Femur (tissue), 1 donor: ENCODE data around the gene CCSER1.
"Not testable (repeated sequence)": the region's sequence is repeated elsewhere in the genome, so short reads cannot be mapped to it uniquely, and the experiment has no call there.

ENCODE experiments used
- DNase-seq: peaks from one replicate; pipeline ENCODE4 v3.0.0-alpha.2; 2017

The CCSER1 gene

GRCh38 chr4:90733211-90733610 is 606.0 kb downstream of the CCSER1 start:
- no peak for DNase-seq

GRCh38 chr4:90745176-90745575 is 618.0 kb downstream of the CCSER1 start:
- no peak for DNase-seq

DNA sequence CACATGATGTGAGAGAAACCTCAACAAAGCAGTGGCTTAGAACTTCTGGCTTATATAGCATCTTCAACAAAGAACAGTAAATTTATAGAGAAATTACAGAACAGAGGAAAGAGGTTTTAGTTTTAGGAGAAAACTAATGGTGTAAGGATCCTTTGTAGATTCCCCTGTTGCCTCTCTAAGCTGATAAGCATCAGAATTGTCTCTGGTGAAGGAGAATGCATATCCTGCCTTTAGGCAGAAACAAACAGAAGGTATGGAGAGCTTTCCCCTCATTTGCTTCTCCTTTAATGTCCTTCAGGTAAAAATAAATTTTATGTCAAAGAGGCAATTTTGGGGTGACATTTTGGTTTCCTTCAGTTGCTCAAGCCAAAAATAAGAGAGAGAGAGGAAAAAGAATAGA is 625.9 kb downstream of the CCSER1 start:
- DNase-seq: no peak

DNA sequence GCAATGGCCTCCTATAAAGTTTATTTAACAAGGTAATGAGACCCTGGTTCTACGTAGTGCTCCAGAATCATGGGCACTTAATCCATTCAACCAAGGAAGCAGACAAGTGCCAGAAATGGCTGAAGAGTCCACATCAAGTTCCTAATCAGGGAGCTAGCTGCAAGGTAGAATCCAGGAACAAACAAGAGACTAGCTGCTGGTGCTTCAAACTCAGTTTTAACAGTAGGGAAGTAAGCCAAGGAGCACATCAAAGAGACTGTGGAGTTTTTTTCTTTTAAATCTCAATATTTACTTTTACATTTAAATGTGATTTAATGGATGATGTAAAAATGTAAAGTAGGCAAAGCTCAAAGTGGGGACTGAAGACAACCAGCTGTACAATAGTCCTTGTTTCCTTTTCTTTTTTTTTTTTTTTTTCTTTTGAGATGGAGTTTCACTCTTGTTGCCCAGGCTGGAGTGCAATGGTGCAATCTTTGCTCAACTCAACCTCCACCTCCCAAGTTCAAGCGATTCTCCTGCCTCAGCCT is 630.4 kb downstream of the CCSER1 start:
- no peak for DNase-seq

GRCh38 chr4:90760059-90760458 is 632.9 kb downstream of the CCSER1 start:
- no peak for DNase-seq

- no peak for DNase-seq
These were observed 639.6 kb downstream of the CCSER1 start for GRCh38 chr4:90766837-90767236.

DNA sequence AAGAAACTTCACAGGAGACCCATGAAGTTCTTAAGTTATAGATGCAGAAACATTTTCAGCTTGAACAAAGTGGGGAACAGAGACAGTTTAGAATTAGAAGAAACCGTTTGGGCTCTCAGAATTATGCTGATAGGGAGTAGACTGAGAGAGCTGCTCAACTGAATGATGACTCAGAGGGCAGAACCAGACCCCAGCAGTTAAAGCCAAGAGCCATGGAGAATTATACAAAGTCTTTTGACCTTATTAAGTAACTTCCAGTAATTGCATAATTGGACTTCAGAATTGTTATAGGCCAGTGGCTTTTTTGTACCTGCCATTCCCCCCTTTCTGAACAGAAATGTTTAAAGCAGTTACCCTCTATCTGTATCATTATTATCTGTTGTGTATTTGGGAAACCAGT is 642.1 kb downstream of the CCSER1 start:
- no peak for DNase-seq

DNA sequence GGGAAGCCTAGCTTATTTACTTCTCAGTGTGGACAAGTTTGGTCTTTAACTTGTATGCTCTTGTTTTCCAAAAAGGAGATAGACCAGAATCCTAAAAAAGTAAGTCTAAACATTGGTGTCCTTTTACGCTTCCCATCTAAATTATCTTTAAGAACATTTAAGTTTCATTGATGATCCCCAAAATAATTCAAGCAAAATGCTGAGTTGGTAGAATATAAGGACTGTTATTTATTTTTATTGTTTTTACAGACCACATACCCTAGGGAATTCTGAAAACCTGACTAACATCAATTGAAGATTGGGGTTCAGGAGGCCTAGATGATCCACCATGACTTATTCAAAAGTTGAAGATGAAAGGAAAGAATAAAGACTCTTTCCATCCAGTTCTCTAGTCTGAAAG is 653.0 kb downstream of the CCSER1 start:
- DNase-seq: no peak

DNA sequence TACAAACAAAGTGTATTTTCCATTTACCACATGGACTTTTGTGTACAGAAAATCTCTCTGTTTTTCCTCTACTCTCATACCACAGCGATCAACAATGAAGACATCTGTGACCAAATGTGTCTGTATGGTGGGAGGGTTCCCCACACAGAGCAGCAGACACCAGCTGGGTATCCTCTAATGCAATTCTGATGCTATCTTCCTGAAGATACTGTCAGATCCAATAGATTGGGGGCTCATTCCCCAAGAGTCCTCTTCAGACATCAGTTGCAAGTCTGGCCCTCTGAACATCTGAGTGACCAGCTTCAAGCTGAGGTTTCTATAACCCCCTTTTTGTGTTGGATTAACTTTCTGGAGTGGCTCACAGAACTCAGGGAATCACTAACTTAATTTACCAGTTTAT is 659.4 kb downstream of the CCSER1 start:
- no peak for DNase-seq

- no peak for DNase-seq
These were observed 665.5 kb downstream of the CCSER1 start for GRCh38 chr4:90792696-90793095.

- no peak for DNase-seq
These were observed 671.8 kb downstream of the CCSER1 start for GRCh38 chr4:90798948-90799347.

GRCh38 chr4:90799895-90800294 is 672.7 kb downstream of the CCSER1 start:
- no peak for DNase-seq

- DNase-seq: no peak
These were observed 688.4 kb downstream of the CCSER1 start for GRCh38 chr4:90815569-90815968.

DNA sequence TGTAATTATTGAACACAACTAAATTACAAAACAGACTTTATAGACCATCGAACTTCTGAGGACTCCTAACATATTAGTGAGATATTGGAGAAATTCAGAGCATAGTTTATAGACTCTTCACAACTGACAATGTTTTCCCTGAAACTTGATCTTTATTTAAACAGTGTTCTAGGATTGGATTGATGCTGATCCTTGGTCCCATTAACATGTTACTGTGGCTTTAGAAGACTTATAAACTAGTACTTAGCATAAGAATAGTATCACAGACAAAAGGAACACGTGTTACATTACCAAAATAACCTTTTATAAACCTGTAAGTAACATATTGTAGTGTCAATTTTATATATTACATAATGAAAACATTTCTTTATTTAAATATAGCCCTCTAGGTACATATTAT is 689.6 kb downstream of the CCSER1 start:
- DNase-seq: no peak

GRCh38 chr4:90824266-90825150 is 697.3 kb downstream of the CCSER1 start:
- DNase-seq: no peak

GRCh38 chr4:90825849-90826248 is 698.7 kb downstream of the CCSER1 start:
- no peak for DNase-seq

- no peak for DNase-seq
These were observed 706.5 kb downstream of the CCSER1 start for GRCh38 chr4:90833706-90834105.

GRCh38 chr4:90837241-90837640 is 710.0 kb downstream of the CCSER1 start:
- no peak for DNase-seq

GRCh38 chr4:90838859-90839258 is 711.7 kb downstream of the CCSER1 start:
- DNase-seq: not testable (repeated sequence)

- no peak for DNase-seq
These were observed 713.1 kb downstream of the CCSER1 start for GRCh38 chr4:90840291-90840690.

DNA sequence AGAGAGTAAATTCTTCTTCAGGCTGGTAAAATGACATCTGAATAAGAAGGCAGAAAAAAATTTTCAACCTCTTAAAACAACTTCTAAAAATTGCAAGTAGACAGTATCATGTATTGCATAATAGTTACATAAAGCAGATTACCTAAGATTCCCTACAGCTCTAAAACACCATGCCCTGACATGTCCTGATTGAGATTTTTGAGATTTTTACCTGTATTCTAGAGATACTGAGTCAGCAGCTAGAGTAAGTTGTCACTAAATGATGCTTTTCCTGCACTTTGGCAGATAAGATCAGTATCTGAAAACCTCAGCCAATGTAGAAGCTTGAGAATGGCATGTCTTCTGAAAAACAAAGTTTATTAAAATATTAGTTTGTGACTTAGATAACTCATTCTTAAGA is 713.6 kb downstream of the CCSER1 start:
- DNase-seq: no peak

- DNase-seq: no peak
These were observed 714.5 kb downstream of the CCSER1 start for GRCh38 chr4:90841676-90842075.

DNA sequence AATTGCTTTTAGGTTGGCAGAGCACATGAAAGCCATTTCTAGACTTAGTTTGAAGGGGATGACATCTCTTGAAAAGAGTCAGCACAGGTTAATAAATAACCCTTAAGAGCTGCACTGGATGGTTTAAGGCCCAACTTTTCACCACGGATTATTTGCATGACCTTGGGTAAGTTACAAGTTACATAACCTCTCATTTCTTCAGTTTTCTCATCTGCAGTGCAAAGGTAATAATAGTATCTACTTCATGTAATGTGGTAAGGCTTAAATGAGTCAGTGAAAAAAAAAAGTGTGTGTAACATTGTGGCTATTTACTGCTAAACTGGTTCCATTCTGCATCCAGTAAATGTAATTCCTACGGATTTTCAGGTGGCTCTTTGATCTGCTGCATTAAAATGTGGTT is 715.8 kb downstream of the CCSER1 start:
- no peak for DNase-seq

DNA sequence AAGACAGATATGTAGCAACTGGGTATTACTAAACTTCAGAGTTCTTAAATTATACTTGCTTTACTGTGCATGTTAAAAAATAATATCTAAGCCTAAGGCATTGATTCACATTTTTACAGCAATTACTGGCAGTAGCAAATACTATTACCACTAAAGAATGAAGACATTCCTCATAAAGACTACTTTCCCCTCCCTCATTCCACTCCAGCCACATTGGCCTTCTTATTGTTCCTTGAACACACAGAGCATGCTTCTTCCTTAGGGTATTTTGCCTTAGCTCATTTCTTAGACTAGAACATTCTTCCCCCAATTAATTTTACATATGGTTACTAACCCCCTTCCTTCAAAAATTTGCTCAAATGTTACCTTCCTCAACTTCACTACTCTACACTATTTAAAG is 717.0 kb downstream of the CCSER1 start:
- DNase-seq: no peak

DNA sequence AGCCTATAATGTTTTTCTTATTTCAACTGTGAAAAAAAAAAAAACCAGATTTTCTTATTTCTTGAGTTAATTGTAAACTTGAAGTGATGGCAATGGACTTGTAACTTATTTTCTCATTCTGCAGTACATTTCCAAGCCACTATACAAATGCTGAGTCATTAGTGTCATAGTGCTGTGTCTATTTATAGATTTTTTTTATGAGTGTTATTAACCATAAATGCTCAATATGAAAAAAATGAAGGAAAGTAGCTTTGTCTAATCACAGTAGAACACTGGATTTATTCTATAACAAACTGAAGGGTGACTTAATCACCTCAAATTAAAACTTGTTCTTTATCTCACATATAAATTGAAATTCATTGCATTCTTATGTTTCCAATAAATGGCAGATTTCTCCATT is 718.6 kb downstream of the CCSER1 start:
- DNase-seq: no peak
